Measurements from ENCODE around the gene RCAN3.
"Not testable (repeated sequence)": the region's sequence is repeated elsewhere in the genome, so short reads cannot be mapped to it uniquely, and the experiment has no call there.

RCAN3 gene

GRCh38 chr1:24502709-24503058 is at the start of gene RCAN3:
RCAN3 (plus strand) TSS chr1:24502836; CDS start chr1:24514373, 11,537 bp downstream.
- peak; percentile 88 for DNase-seq (ENCODE audit: low read depth, low spot score)

GRCh38 chr1:24452922-24453485 is 49.6 kb upstream of the RCAN3 start:
- DNase-seq (ENCODE audit: low read depth, low spot score) = no peak

- no peak for DNase-seq (ENCODE audit: low read depth, low spot score)
Measured at GRCh38 chr1:24454673-24455072, 48.0 kb upstream of the RCAN3 start.

- DNase-seq (ENCODE audit: low read depth, low spot score) = no peak
Measured at GRCh38 chr1:24455272-24455671, 47.4 kb upstream of the RCAN3 start.

GRCh38 chr1:24457866-24458265 is 44.8 kb upstream of the RCAN3 start:
- no peak for DNase-seq (ENCODE audit: low read depth, low spot score)

GRCh38 chr1:24459551-24460266 is 42.9 kb upstream of the RCAN3 start:
- DNase-seq (ENCODE audit: low read depth, low spot score) = no peak

- not testable (repeated sequence) for DNase-seq (ENCODE audit: low read depth, low spot score)
Measured at GRCh38 chr1:24462128-24462527, 40.5 kb upstream of the RCAN3 start.

- DNase-seq (ENCODE audit: low read depth, low spot score) = peak; percentile 75
Measured at GRCh38 chr1:24463776-24464735, 38.6 kb upstream of the RCAN3 start.

GRCh38 chr1:24465099-24465498 is 37.5 kb upstream of the RCAN3 start:
- no peak for DNase-seq (ENCODE audit: low read depth, low spot score)

- DNase-seq (ENCODE audit: low read depth, low spot score) = no peak
Measured at GRCh38 chr1:24465638-24466037, 37.0 kb upstream of the RCAN3 start.

- no peak for DNase-seq (ENCODE audit: low read depth, low spot score)
Measured at GRCh38 chr1:24468685-24469316, 33.8 kb upstream of the RCAN3 start.

- no peak for DNase-seq (ENCODE audit: low read depth, low spot score)
Measured at GRCh38 chr1:24470592-24470991, 32.0 kb upstream of the RCAN3 start.

GRCh38 chr1:24472527-24473251 is 29.9 kb upstream of the RCAN3 start:
- no peak for DNase-seq (ENCODE audit: low read depth, low spot score)

- DNase-seq (ENCODE audit: low read depth, low spot score) = no peak
Measured at GRCh38 chr1:24474193-24474592, 28.4 kb upstream of the RCAN3 start.

- DNase-seq (ENCODE audit: low read depth, low spot score) = no peak
Measured at GRCh38 chr1:24475700-24476099, 26.9 kb upstream of the RCAN3 start.

- no peak for DNase-seq (ENCODE audit: low read depth, low spot score)
Measured at GRCh38 chr1:24476571-24476970, 26.1 kb upstream of the RCAN3 start.

GRCh38 chr1:24477309-24477708 is 25.3 kb upstream of the RCAN3 start:
- DNase-seq (ENCODE audit: low read depth, low spot score) = no peak

GRCh38 chr1:24481101-24481500 is 21.5 kb upstream of the RCAN3 start:
- no peak for DNase-seq (ENCODE audit: low read depth, low spot score)

- no peak for DNase-seq (ENCODE audit: low read depth, low spot score)
Measured at GRCh38 chr1:24481843-24482610, 20.6 kb upstream of the RCAN3 start.

- no peak for DNase-seq (ENCODE audit: low read depth, low spot score)
Measured at GRCh38 chr1:24483441-24483840, 19.2 kb upstream of the RCAN3 start.

GRCh38 chr1:24484199-24484598 is 18.4 kb upstream of the RCAN3 start:
- no peak for DNase-seq (ENCODE audit: low read depth, low spot score)

All from ELF-1 (cell line).